ENCODE data around the gene TMED1. TPM values are rescaled to one million over a fixed set of nuclear protein-coding genes. Genes with fewer than 3 reads are reported as not detected.
A peak's percentile ranks its signal among the peaks of the same experiment; 100 is the strongest.
"Not testable (repeated sequence)": the region's sequence is repeated elsewhere in the genome, so short reads cannot be mapped to it uniquely, and the experiment has no call there.

The TMED1 gene
- total and polyA plus RNA-seq, 3 experiments from 2014 or later, result 15.7 to 29.9 (median 16.6) TPM

DNA sequence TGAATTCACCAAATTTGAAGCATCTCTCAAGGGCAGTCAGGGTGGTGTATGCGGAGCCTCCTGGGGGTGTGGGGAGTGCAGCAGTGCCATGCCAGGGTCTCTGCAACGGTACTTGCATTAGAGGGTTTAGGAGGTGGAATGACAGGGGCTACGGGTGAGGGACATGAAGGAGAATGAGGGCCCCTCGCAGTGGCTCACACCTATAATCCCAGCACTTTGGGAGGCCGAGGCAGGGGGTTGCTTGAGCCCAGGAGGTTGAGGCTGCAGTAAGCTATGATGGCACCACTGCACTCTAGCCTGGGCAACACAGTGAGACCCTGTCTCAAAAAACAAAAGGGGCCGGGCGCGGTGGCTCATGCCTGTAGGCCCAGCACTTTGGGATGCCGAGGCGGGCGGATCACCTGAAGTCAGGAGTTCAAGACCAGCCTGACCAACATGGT lies 33.9 kb upstream of the TMED1 start:
- H3K9me3 ChIP-seq (ENCODE audit: low read length); H3K36me3 Mint-ChIP-seq; H3K27me3 ChIP-seq (ENCODE audit: insufficient read depth, low read length, poor library complexity, severe bottlenecking); H3K4me3 ChIP-seq (ENCODE audit: low read length); H3K27ac ChIP-seq (ENCODE audit: low read depth, low read length); POLR2A ChIA-PET; H3K36me3 ChIP-seq (ENCODE audit: insufficient read depth, low read length); H3K9me3 Mint-ChIP-seq; H3K27me3 Mint-ChIP-seq: not testable (repeated sequence)
- H3K4me1 ChIP-seq (ENCODE audit: insufficient read depth, low read length), result peaks cover 16% of the 10 kb centered on the region
- CTCF ChIA-PET, result interaction anchor here (0.7 to 2.5 kb wide), 3 partner anchors 11 to 378 kb away, joined by 3 to 15 read pairs (median 8); partner anchors contain the start of gene DNM2
- peak overlapping the region in 5 of 7 donors; percentile 30 to 88 (median 75) for H3K4me3 Mint-ChIP-seq
- DNase-seq, result peak in 1 of 5 donors; percentile 58
- H3K4me1 Mint-ChIP-seq, result peaks cover 11 to 25% (median 17%) of the 10 kb centered on the region in 3 donors
- peak overlapping the region in 5 of 8 donors; percentile 23 to 87 (median 59) for H3K27ac Mint-ChIP-seq

DNA sequence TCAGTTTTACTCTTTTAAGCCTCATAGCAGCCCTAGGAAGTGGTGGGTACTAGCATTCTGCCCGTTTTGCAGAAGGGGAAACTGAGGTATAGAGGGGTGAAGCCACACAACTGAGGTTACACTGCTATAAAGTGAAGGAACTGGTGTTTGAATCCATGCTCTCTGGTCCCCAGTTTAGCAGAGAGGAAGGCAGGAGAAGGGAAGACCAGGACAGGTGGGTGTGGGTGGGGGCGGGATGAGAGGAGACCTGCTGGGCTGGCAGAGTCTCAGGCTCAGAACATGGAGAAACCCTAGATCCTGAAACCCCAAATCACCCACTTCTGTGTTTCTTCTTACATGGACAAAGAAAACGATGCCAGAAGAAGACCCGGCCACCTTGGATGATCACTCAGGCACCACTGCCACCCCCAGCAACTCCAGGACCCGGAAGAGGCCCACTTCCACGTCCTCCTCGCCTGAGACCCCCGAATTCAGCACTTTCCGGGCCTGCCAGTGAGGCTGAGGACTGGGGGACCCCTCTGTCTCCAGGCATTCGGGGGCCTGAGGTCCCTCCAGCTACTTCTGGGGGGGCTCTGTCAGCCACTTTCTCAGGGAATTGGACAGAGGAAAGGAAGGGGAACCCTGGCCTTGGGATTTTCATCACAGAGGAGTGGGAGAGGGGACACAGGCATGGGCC lies 33.0 kb upstream of the TMED1 start:
- POLR2A ChIA-PET, result interaction anchor here (1.5 kb wide), 1 partner anchor 110 kb away, joined by 3 read pairs; no protein-coding TSS in a partner anchor
- H3K36me3 Mint-ChIP-seq, result peaks cover 0 to 3% (median 0%) of the 10 kb centered on the region in 3 donors
- no peak for DNase-seq
- Histone ChIP-seq H3K27ac (ENCODE audit: low read depth, low read length) (no peak overlapping the region), H3K27me3 (ENCODE audit: insufficient read depth, low read length, poor library complexity, severe bottlenecking) (no peaks in the 10 kb centered on the region), H3K4me1 (ENCODE audit: insufficient read depth, low read length) (peaks cover 24% of the 10 kb centered on the region), H3K36me3 (ENCODE audit: insufficient read depth, low read length) (no peaks in the 10 kb centered on the region), H3K4me3 (ENCODE audit: low read length) (no peak overlapping the region), H3K9me3 (ENCODE audit: low read length) (no peaks in the 10 kb centered on the region)
- no peaks in the 10 kb centered on the region for H3K9me3 Mint-ChIP-seq
- H3K4me1 Mint-ChIP-seq, result peaks cover 18 to 28% (median 23%) of the 10 kb centered on the region in 3 donors
- peaks cover 0 to 1% of the 10 kb centered on the region in 2 donors for H3K27me3 Mint-ChIP-seq
- peak overlapping the region in 1 of 7 donors; percentile 55 for H3K4me3 Mint-ChIP-seq
- H3K27ac Mint-ChIP-seq, result peak overlapping the region in 2 of 8 donors; percentile 50 to 69
- CTCF ChIA-PET, result interaction anchor here (2.5 to 6.2 kb wide), 2 partner anchors 151 to 152 kb away, joined by 15 to 97 read pairs; partner anchors contain the start of gene DNM2

DNA sequence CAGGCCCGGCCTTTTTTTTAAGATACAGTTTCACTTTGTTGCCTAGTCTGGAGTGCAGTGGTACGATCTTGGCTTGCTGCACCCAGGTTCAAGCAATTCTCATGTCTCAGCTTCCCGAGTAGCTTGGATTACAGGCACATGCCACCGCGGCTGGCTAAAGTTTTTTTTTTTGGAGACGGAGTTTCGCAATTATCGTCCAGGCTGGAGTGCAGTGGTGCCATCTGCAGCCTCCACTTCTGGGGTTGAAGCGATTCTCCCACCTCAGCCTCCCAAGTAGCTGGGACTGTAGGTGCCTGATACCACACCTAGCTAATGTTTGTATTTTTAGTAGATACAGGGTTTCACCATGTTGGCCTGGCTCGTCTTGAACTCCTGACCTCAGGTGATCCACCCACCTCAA lies 30.5 kb upstream of the TMED1 start:
- no peak for DNase-seq
- Mint-ChIP-seq H3K9me3 (no peaks in the 10 kb centered on the region), H3K27me3 (no peaks in the 10 kb centered on the region), H3K4me1 (peaks cover 13 to 21% (median 16%) of the 10 kb centered on the region in 3 donors), H3K36me3 (peaks cover 0 to 1% (median 0%) of the 10 kb centered on the region in 3 donors), H3K4me3 (no peak overlapping the region), H3K27ac (peak overlapping the region in 1 of 8 donors; percentile 57)
- Histone ChIP-seq H3K4me3 (ENCODE audit: low read length) (no peak overlapping the region), H3K9me3 (ENCODE audit: low read length) (no peaks in the 10 kb centered on the region), H3K27me3 (ENCODE audit: insufficient read depth, low read length, poor library complexity, severe bottlenecking) (no peaks in the 10 kb centered on the region), H3K27ac (ENCODE audit: low read depth, low read length) (no peak overlapping the region), H3K4me1 (ENCODE audit: insufficient read depth, low read length) (peaks cover 16% of the 10 kb centered on the region), H3K36me3 (ENCODE audit: insufficient read depth, low read length) (no peaks in the 10 kb centered on the region)
- ChIA-PET POLR2A (interaction anchor here (0.6 to 0.7 kb wide), 2 partner anchors 12 to 169 kb away, joined by 3 to 5 read pairs; no protein-coding TSS in a partner anchor), CTCF (interaction anchor here (0.9 to 6.2 kb wide), 3 partner anchors 8 to 149 kb away, joined by 3 to 97 read pairs (median 6); partner anchors contain the start of gene DNM2)

DNA sequence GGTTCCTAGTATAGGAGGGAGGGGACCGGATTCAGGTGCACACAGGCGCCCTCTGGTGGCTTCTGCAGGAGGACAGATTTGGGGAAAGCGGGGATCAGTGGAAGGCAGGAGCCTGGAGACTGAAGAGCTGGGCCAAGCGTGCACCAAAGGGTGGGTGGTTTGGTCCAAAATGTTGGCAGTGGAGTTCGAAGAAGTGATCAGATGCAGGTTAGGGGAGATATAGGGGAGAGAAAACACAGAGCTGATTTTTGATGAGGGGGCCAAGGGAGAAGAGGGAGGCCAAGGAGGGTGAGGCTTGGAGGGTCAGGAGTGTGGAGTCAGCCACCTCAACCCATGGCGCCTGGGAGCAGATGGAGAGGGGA lies 28.5 kb upstream of the TMED1 start:
- Mint-ChIP-seq H3K27ac (peak overlapping the region in 4 of 8 donors; percentile 44 to 86 (median 77)), H3K36me3 (peaks cover 0 to 2% (median 0%) of the 10 kb centered on the region in 3 donors)

DNA sequence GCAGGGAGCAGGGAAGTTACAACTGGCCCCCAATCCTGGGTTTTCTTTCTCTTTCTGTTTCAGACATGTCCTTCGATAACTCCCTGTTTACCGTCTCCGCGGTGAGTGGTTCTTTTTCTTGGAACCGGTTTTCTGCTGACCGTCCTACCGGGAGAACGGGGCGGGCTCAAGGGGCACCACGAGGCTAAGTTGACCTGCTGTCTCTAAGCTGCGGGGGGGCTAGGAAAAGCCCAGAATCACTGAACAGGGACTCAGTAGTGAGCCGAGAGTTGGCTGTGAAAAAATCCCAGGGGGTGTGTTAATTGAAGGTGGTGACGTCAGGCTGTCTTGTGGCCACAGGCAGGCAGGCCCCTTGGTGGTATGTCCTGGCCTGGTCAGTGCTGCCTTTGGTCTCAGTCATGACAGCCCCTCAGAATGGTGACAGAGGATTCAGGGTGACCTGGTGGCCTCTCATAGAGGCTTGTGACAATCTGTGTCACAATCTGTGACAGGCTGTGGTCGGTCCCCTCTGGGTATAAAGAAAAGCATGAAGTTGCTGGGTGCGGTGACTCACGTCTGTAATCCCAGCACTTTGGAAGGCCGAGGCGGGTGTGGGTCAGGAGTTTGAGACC lies 27.2 kb upstream of the TMED1 start:
- Histone ChIP-seq H3K27ac (ENCODE audit: low read depth, low read length) (peak overlapping the region; percentile 51), H3K4me1 (ENCODE audit: insufficient read depth, low read length) (peaks cover 10% of the 10 kb centered on the region), H3K36me3 (ENCODE audit: insufficient read depth, low read length) (no peaks in the 10 kb centered on the region), H3K4me3 (ENCODE audit: low read length) (no peak overlapping the region), H3K27me3 (ENCODE audit: insufficient read depth, low read length, poor library complexity, severe bottlenecking) (no peaks in the 10 kb centered on the region), H3K9me3 (ENCODE audit: low read length) (no peaks in the 10 kb centered on the region)
- ChIA-PET CTCF (interaction anchor here (1.2 to 6.2 kb wide), 11 partner anchors 9 to 266 kb away, joined by 3 to 97 read pairs (median 5); partner anchors contain the start of genes DNM2 and TMED1), POLR2A (interaction anchor here (1.5 kb wide), 1 partner anchor 146 kb away, joined by 7 read pairs; no protein-coding TSS in a partner anchor)
- Mint-ChIP-seq H3K4me3 (peak overlapping the region in 1 of 7 donors; percentile 54), H3K27ac (peak overlapping the region in 1 of 8 donors; percentile 49), H3K9me3 (no peaks in the 10 kb centered on the region), H3K27me3 (no peaks in the 10 kb centered on the region), H3K4me1 (peaks cover 8 to 21% (median 11%) of the 10 kb centered on the region in 3 donors), H3K36me3 (peaks cover 0 to 2% (median 0%) of the 10 kb centered on the region in 3 donors)
- no peak for DNase-seq

More for the DNA sequence above, 28.5 kb upstream of the TMED1 start:
- Histone ChIP-seq H3K4me3 (ENCODE audit: low read length) (no peak overlapping the region), H3K27me3 (ENCODE audit: insufficient read depth, low read length, poor library complexity, severe bottlenecking) (no peaks in the 10 kb centered on the region), H3K4me1 (ENCODE audit: insufficient read depth, low read length) (peaks cover 10% of the 10 kb centered on the region), H3K9me3 (ENCODE audit: low read length) (no peaks in the 10 kb centered on the region), H3K27ac (ENCODE audit: low read depth, low read length) (no peak overlapping the region), H3K36me3 (ENCODE audit: insufficient read depth, low read length) (no peaks in the 10 kb centered on the region)
- Mint-ChIP-seq H3K4me1 (peaks cover 8 to 21% (median 11%) of the 10 kb centered on the region in 3 donors), H3K9me3 (no peaks in the 10 kb centered on the region), H3K27me3 (no peaks in the 10 kb centered on the region), H3K4me3 (peak overlapping the region in 3 of 7 donors; percentile 14 to 78 (median 61))
- ChIA-PET POLR2A (interaction anchor here (1.1 to 1.5 kb wide), 5 partner anchors 29 to 163 kb away, joined by 3 to 9 read pairs (median 5); partner anchors contain the start of genes DNM2, QTRT1 and TMED1), CTCF (interaction anchor here (0.7 to 6.2 kb wide), 36 partner anchors 8 to 283 kb away, joined by 3 to 97 read pairs (median 4); partner anchors contain the start of genes C19orf38, DNM2, QTRT1 and TMED1)
- DNase-seq, result peak; percentile 68 to 83 (median 73)

DNA sequence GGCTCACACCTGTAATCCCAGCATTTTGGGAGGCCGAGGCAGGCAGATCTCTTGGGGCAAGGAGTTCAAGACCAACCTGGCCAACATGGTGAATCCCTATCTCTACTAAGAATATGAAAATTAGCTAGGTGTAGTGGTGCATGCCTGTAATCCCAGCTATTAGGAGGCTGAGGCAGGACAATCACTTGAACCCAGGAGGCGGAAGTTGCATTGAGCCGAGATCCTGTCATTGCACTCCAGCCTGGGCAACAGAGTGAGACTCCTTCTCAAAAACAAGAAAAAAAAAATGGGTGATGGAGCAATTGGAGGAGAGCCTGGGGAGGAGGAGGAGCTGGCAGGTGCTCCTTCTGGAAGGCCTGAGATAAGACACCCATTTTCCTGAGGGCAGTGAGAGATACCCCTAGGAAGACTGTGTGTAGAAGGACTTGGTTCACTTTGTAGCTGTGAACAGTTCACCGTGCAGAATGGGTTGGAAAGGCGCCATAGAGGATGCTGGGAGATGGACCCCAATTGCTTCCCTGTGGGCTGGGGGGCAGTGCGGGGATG lies 26.6 kb upstream of the TMED1 start:
- Histone ChIP-seq H3K9me3 (ENCODE audit: low read length) (no peaks in the 10 kb centered on the region), H3K36me3 (ENCODE audit: insufficient read depth, low read length) (no peaks in the 10 kb centered on the region), H3K27ac (ENCODE audit: low read depth, low read length) (peak overlapping the region; percentile 51), H3K4me3 (ENCODE audit: low read length) (no peak overlapping the region), H3K4me1 (ENCODE audit: insufficient read depth, low read length) (peaks cover 10% of the 10 kb centered on the region), H3K27me3 (ENCODE audit: insufficient read depth, low read length, poor library complexity, severe bottlenecking) (no peaks in the 10 kb centered on the region)
- ChIA-PET POLR2A (no interaction called here), CTCF (interaction anchor here (1.1 to 3.4 kb wide), 3 partner anchors 9 to 266 kb away, joined by 3 to 25 read pairs (median 4); partner anchors contain the start of gene DNM2)
- H3K27me3 Mint-ChIP-seq, result no peaks in the 10 kb centered on the region
- H3K4me3 Mint-ChIP-seq, result no peak overlapping the region
- H3K4me1 Mint-ChIP-seq, result peaks cover 7 to 21% (median 8%) of the 10 kb centered on the region in 3 donors
- peaks cover 0 to 2% (median 0%) of the 10 kb centered on the region in 3 donors for H3K36me3 Mint-ChIP-seq
- H3K27ac Mint-ChIP-seq, result peak overlapping the region in 1 of 8 donors; percentile 49
- no peak for DNase-seq
- H3K9me3 Mint-ChIP-seq, result no peaks in the 10 kb centered on the region

DNA sequence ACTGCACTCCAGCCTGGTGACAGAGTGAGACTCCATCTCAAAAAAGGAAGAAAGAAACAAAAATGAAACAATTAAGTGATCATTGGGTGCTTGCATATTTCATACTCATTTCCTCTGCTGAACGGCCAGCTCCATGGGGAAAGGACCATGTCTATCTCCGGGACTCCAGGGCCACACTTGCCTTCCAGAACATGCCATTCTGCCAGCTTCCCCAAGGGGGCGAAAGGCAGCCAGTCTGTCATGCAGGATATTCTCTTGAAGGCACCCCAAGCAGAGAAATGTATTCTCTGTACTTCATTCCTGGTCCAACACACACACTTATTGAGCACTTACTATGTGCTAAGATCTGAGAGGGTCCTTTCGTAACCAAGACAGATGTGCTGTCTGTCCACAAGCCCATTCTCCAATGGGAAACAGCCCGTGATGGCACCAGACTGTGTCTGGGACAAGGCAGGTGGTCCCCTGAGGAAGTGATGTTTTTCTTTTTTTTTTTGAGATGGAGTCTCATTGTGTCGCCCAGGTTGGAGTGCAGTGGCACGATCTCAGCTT lies 25.2 kb upstream of the TMED1 start:
- Histone ChIP-seq H3K4me3 (ENCODE audit: low read length) (no peak overlapping the region), H3K27ac (ENCODE audit: low read depth, low read length) (no peak overlapping the region), H3K27me3 (ENCODE audit: insufficient read depth, low read length, poor library complexity, severe bottlenecking) (no peaks in the 10 kb centered on the region), H3K9me3 (ENCODE audit: low read length) (no peaks in the 10 kb centered on the region), H3K36me3 (ENCODE audit: insufficient read depth, low read length) (no peaks in the 10 kb centered on the region), H3K4me1 (ENCODE audit: insufficient read depth, low read length) (peaks cover 10% of the 10 kb centered on the region)
- ChIA-PET CTCF (interaction anchor here (1.0 kb wide), 1 partner anchor 25 kb away, joined by 3 read pairs; the partner anchor contains the start of gene TMED1), POLR2A (no interaction called here)
- no peaks in the 10 kb centered on the region for H3K27me3 Mint-ChIP-seq
- H3K9me3 Mint-ChIP-seq, result no peaks in the 10 kb centered on the region
- H3K36me3 Mint-ChIP-seq, result peaks cover 0 to 2% (median 0%) of the 10 kb centered on the region in 3 donors
- peaks cover 7 to 21% (median 8%) of the 10 kb centered on the region in 3 donors for H3K4me1 Mint-ChIP-seq
- H3K4me3 Mint-ChIP-seq, result no peak overlapping the region
- DNase-seq, result no peak
- peak overlapping the region in 1 of 8 donors; percentile 6 for H3K27ac Mint-ChIP-seq

Measured in CD8-positive, alpha-beta memory T cell (primary cell).